HL-60 (cell line): ENCODE data around the gene TIPARP.

Source experiments
- DNase-seq, 2 experiments: peaks; one replicate each; pipeline ENCODE4 v3.0.0-alpha.2; 2010 to 2020; ENCODE audit warnings: low read depth in 1 of 2, low spot score in 1 of 2
- H3K27ac ChIP-seq: fragments of 250-450 bp; sonication (Bioruptor Pico); replicated peaks from 2 replicates; pipeline ENCODE4 v1.5.1; 2020; ENCODE audit warnings: mild to moderate bottlenecking, moderate library complexity
- H3K27me3 ChIP-seq: fragments of 250-450 bp; sonication (Bioruptor Pico); 2 replicates; pipeline ENCODE4 v1.5.1; 2021; ENCODE audit warnings: mild to moderate bottlenecking, moderate library complexity; ENCODE audit not compliant: insufficient read depth, poor library complexity, severe bottlenecking
- H3K4me3 ChIP-seq: replicated peaks from 2 replicates; pipeline ENCODE4 v1.5.1; 2011; ENCODE audit warnings: mild to moderate bottlenecking, control low read depth, low read length; ENCODE audit not compliant: insufficient read depth
- CTCF ChIP-seq: IDR thresholded peaks from one replicate; pipeline ENCODE4 v1.5.1; 2011; ENCODE audit warnings: low read length, control low read depth, inconsistent platforms; ENCODE audit not compliant: insufficient read depth
- GABPA ChIP-seq: IDR thresholded peaks from 2 replicates; pipeline ENCODE4 v1.6.1; 2012; ENCODE audit warnings: low read depth
- POLR2AphosphoS5 ChIP-seq: IDR thresholded peaks from 2 replicates; pipeline ENCODE4 v1.6.1; 2012; ENCODE audit warnings: low read depth
- REST ChIP-seq: IDR thresholded peaks from 2 replicates; pipeline ENCODE4 v1.6.1; 2012; ENCODE audit warnings: low read depth; ENCODE audit not compliant: insufficient replicate concordance
- SPI1 ChIP-seq: IDR thresholded peaks from 2 replicates; pipeline ENCODE4 v1.6.1; 2012; ENCODE audit warnings: low read depth, mild to moderate bottlenecking, borderline replicate concordance

Gene TIPARP

GRCh38 chr3:156628836-156629618 lies 45.4 kb upstream of the TIPARP start:
- Histone ChIP-seq H3K27me3 (no peaks in the 10 kb centered on the region), H3K27ac (no peak overlapping the region), H3K4me3 (no peak overlapping the region)
- no peak for DNase-seq
- TF ChIP-seq POLR2AphosphoS5 (no peak), GABPA (no peak), SPI1 (no peak), REST (no peak), CTCF (no peak)

GRCh38 chr3:156630081-156630772 lies 44.2 kb upstream of the TIPARP start:
- Histone ChIP-seq H3K4me3 (no peak overlapping the region), H3K27me3 (no peaks in the 10 kb centered on the region), H3K27ac (no peak overlapping the region)
- TF ChIP-seq POLR2AphosphoS5 (no peak), SPI1 (no peak), REST (no peak), GABPA (no peak), CTCF (no peak)
- DNase-seq, result no peak

GRCh38 chr3:156630773-156631093 lies 43.7 kb upstream of the TIPARP start:
- TF ChIP-seq GABPA, result no peak
- TF ChIP-seq CTCF, result no peak
- no peak for TF ChIP-seq REST
- TF ChIP-seq SPI1, result no peak
- TF ChIP-seq POLR2AphosphoS5, result no peak
- Histone ChIP-seq H3K27ac (no peak overlapping the region), H3K4me3 (no peak overlapping the region), H3K27me3 (no peaks in the 10 kb centered on the region)
- no peak for DNase-seq
